Measurements from ENCODE around the gene EXT2. TPM values are rescaled to one million over a fixed set of nuclear protein-coding genes. Genes with fewer than 3 reads are reported as not detected.

The EXT2 gene
- total RNA-seq, 1 donor from 2014 or later: 106 TPM

DNA sequence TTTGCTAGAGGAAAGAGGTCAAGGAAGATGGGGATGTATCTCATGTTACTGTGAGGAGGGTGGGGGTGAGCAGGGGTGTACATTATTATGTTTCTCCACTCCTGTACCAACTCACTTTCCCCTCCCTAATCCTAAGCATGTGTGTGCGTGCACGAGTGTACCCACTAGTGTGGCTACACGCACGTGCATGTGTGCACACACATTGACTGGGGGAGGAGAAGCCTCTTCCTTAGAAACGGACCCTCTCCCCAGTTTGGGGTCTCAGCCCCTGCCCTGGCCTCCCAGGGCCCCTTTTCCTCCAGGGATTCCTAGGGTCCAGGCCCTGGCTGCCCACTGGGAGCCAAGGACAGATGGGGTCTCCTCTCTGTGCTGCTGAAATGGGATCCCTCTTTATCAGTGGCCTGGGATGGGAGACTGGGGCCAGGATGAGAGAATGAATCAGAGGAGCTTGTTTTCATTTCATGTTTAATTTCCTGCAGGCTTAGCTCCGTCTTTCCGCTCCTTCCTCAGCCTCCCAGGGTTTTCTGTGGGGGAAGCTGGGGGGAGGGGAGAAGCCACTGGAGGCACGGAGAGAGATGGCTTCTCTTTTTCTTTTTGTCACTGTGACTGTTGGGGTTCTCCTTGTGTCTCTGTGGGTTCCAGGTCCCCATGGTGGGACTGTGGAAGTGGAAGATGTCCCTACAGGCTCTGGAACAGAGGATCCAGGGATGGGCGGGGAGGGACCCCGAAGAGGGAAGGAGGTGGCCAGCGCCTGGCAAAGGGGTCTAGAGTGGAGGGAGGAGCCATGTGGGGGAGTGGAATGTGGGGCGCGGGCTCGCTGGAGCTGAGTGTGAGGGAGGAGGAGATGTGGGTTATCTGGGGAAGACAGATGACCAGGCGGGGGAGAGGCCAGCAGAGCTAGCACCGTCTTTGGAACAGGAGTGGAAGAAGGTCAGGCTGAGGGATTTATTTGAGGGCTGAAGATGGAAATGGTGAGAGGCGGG is 174.2 kb downstream of the EXT2 start:
- no peak for DNase-seq (ENCODE audit: low spot score)
- TF ChIP-seq, protein P1, sequence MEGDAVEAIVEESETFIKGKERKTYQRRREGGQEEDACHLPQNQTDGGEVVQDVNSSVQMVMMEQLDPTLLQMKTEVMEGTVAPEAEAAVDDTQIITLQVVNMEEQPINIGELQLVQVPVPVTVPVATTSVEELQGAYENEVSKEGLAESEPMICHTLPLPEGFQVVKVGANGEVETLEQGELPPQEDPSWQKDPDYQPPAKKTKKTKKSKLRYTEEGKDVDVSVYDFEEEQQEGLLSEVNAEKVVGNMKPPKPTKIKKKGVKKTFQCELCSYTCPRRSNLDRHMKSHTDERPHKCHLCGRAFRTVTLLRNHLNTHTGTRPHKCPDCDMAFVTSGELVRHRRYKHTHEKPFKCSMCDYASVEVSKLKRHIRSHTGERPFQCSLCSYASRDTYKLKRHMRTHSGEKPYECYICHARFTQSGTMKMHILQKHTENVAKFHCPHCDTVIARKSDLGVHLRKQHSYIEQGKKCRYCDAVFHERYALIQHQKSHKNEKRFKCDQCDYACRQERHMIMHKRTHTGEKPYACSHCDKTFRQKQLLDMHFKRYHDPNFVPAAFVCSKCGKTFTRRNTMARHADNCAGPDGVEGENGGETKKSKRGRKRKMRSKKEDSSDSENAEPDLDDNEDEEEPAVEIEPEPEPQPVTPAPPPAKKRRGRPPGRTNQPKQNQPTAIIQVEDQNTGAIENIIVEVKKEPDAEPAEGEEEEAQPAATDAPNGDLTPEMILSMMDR (IDR thresholded peaks at IDR 0.05): no peak
- Mint-ChIP-seq H3K27me3 (ENCODE audit: low read depth) (no peaks in the 10 kb centered on the region), H3K4me3 (ENCODE audit: unreplicated experiment) (peak overlapping the region; percentile 55), H3K27ac (ENCODE audit: unreplicated experiment) (peak overlapping the region; percentile 25), H3K4me1 (ENCODE audit: low read depth) (peaks cover 24% of the 10 kb centered on the region), H3K9me3 (ENCODE audit: low read depth) (no peaks in the 10 kb centered on the region), H3K36me3 (ENCODE audit: low read depth) (no peaks in the 10 kb centered on the region)

DNA sequence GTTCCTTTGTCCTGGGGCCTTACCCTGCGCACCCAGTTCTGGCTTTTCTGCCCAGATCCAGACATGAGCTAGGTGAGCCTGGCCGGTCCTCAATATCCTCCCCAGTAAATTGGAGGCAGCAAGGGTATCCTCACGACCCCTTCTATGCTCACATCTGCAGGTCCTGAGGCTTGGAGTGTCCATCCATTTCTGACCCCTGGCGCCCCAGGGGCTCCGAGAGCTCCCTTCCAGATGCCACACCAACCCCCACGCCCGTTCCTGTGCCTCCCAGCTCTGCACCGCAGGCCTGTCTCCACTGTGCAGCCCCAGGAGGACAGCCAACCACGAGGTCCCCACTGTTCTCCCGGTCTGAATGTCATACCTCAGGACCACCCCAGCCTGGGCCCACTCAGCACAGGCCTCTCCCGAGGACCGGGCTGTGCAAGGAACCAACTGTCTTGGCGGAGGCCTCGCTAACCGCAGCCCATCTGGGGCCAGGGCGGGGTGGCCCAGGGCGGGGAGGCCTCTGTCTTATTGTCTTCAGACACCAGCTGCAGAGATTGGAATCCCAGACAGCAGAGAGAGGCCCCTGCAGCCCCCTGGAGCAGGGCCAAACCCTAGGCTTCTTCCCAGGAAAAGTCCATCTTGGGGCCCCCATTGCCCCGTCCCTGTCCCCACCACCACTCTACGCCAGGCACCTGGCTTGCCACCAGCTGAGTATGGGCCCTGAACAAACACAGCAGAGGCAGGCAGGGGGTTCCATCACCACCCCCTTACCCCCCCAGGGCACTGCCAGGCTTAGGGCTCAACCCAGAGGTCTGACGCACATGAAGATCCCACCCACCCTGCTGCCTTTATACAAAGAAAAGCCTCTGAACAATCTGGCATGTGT is 175.2 kb downstream of the EXT2 start:
- TF ChIP-seq, protein P1 (IDR thresholded peaks at IDR 0.05): no peak
- peaks cover 24% of the 10 kb centered on the region for H3K4me1 Mint-ChIP-seq (ENCODE audit: low read depth)
- no peak overlapping the region for H3K4me3 Mint-ChIP-seq (ENCODE audit: unreplicated experiment)
- H3K27me3 Mint-ChIP-seq (ENCODE audit: low read depth): no peaks in the 10 kb centered on the region
- H3K9me3 Mint-ChIP-seq (ENCODE audit: low read depth): no peaks in the 10 kb centered on the region
- no peak overlapping the region for H3K27ac Mint-ChIP-seq (ENCODE audit: unreplicated experiment)
- H3K36me3 Mint-ChIP-seq (ENCODE audit: low read depth): no peaks in the 10 kb centered on the region
- DNase-seq (ENCODE audit: low spot score): no peak

DNA sequence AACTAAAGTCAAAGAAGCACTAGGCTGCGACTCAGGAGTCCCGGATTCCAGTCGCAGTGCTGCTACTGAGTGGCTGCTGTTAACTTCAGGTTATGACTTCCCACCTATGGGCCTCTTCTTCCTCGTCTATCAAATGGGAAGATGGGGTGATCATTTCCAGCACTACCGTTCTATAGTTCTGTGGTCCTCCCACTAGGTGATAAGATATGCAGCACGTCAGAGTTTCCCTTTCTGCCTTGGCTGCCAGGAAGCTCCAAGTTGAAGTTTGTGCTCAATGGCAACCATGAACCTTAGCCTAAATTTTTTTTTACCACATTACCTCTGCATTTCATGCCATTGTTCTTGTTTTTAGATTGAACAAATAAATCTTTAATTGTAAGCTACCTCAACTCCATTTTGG is 175.8 kb downstream of the EXT2 start:
- H3K4me3 Mint-ChIP-seq (ENCODE audit: unreplicated experiment): no peak overlapping the region

DNA sequence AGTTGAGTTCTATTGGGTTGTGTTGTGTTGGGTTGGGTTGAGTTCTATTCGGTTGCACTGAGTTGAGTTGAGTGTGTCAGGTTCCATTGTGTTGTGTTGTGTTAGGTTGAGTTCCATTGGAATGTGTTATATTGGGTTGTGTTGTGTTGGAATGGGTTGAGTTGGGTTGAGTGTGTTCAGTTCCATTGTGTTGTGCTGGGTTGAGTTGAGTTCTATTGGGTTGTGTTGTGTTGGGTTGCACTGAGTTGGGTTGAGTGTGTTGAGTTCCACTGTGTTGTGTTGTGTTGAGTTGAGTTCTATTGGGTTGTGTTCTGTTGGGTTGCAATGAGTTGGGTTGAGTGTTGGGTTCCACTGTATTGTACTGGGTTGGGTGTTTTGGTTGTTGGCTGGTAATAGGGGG is 178.9 kb downstream of the EXT2 start:
- Mint-ChIP-seq H3K36me3 (ENCODE audit: low read depth) (no peaks in the 10 kb centered on the region), H3K4me3 (ENCODE audit: unreplicated experiment) (no peak overlapping the region), H3K27me3 (ENCODE audit: low read depth) (no peaks in the 10 kb centered on the region), H3K27ac (ENCODE audit: unreplicated experiment) (no peak overlapping the region), H3K4me1 (ENCODE audit: low read depth) (peaks cover 12% of the 10 kb centered on the region), H3K9me3 (ENCODE audit: low read depth) (no peaks in the 10 kb centered on the region)
- TF ChIP-seq, protein P1 (IDR thresholded peaks at IDR 0.05): no peak
- no peak for DNase-seq (ENCODE audit: low spot score)

More for the DNA sequence above, 175.8 kb downstream of the EXT2 start:
- H3K36me3 Mint-ChIP-seq (ENCODE audit: low read depth): no peaks in the 10 kb centered on the region
- no peaks in the 10 kb centered on the region for H3K9me3 Mint-ChIP-seq (ENCODE audit: low read depth)
- DNase-seq (ENCODE audit: low spot score): no peak
- no peak overlapping the region for H3K27ac Mint-ChIP-seq (ENCODE audit: unreplicated experiment)
- TF ChIP-seq, protein P1 (IDR thresholded peaks at IDR 0.05): no peak
- H3K27me3 Mint-ChIP-seq (ENCODE audit: low read depth): no peaks in the 10 kb centered on the region
- H3K4me1 Mint-ChIP-seq (ENCODE audit: low read depth): peaks cover 24% of the 10 kb centered on the region

DNA sequence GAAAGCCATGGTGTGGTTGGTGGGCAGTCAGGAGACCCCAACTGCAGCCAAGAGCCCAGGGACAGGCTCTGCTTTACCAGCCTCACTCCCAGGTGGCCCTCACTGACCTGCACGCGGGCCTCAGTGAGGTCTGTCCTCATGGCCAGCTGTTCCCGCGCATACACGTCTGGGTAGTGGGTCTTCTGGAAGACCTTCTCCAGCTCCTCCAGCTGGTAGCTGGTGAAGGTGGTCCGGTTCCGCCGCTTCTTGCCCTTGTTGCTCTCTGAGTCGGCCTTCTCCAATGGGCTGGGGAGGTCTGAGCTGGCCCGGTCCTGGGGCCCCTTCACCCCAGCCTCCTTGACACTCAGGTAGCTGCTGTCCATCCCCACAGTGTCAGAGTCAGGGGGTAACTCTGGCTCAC is 179.8 kb downstream of the EXT2 start:
- Mint-ChIP-seq H3K4me1 (ENCODE audit: low read depth) (peaks cover 4% of the 10 kb centered on the region), H3K27me3 (ENCODE audit: low read depth) (no peaks in the 10 kb centered on the region), H3K9me3 (ENCODE audit: low read depth) (no peaks in the 10 kb centered on the region), H3K36me3 (ENCODE audit: low read depth) (no peaks in the 10 kb centered on the region), H3K27ac (ENCODE audit: unreplicated experiment) (no peak overlapping the region), H3K4me3 (ENCODE audit: unreplicated experiment) (no peak overlapping the region)
- TF ChIP-seq, protein P1 (IDR thresholded peaks at IDR 0.05): no peak
- DNase-seq (ENCODE audit: low spot score): peak; percentile 77
